ENCODE results near the gene SRPK2. TPM values are rescaled to one million over a fixed set of nuclear protein-coding genes. Genes with fewer than 3 reads are reported as not detected.

Gene SRPK2
- total and polyA plus RNA-seq, 2 of the 13 experiments (the other 11 are each of a cell fraction or from before 2014, with no cell fraction given), result 10.1 to 22.3 TPM

- intact Hi-C loops (cut with micrococcal nuclease; ENCODE audit: unreplicated experiment), result no loop called here
- ATAC-seq (no peak), FAIRE-seq (no peak), DNase-seq (ENCODE audit: low spot score) (no peak)
- Histone ChIP-seq H2AFZ (ENCODE audit: low read length) (no peak overlapping the region), H3K79me2 (ENCODE audit: insufficient read depth, low read length) (peaks cover 14% of the 10 kb centered on the region), H3K4me1 (ENCODE audit: insufficient read depth, low read length) (peaks cover 42% of the 10 kb centered on the region), H3K4me2 (ENCODE audit: low read depth, low read length) (no peak overlapping the region), H4K20me1 (ENCODE audit: insufficient read depth, low read length) (no peaks in the 10 kb centered on the region), H3K27me3 (ENCODE audit: control insufficient read depth in 1 of 2, insufficient read depth in 2 of 2, low read length in 2 of 2) (no peaks in the 10 kb centered on the region), H3K4me3 (replicated peaks in 1 of 3; ENCODE audit: insufficient read depth in 1 of 3, low read depth in 2 of 3, low read length in 3 of 3) (no peak overlapping the region), H3K27ac (ENCODE audit: extremely low read length, insufficient read depth, low read length) (no peak overlapping the region), H3K9me3 (ENCODE audit: low read length) (no peaks in the 10 kb centered on the region), H3K36me3 (replicated peaks in 1 of 2; ENCODE audit: control insufficient read depth in 1 of 2, insufficient read depth in 2 of 2, low read length in 2 of 2) (no peaks in the 10 kb centered on the region), H3K9ac (ENCODE audit: insufficient read depth, low read depth, low read length) (no peak overlapping the region)
- POLR2A ChIA-PET, result no interaction called here
- 90% methylated on average over 3 of the region's 3 CpGs for WGBS (ENCODE audit: low lambda C conversion rate)
- CTCF ChIA-PET (ENCODE audit: low intra/inter-chr PET ratio, low total read pairs), result no interaction called here
- in situ Hi-C loops (cut with HindIII; ENCODE audit: extremely low pct_ligation_motif_present, low pct_unique_long_range_greater_than_20kb), result no loop called here
- no TSS peak for BruUV-seq (replicated peaks)
- TF ChIP-seq ZSCAN9 (CRISPR knock-in tag; IDR thresholded peaks at IDR 0.05; ENCODE audit: borderline replicate concordance), result no peak
- TF ChIP-seq ASH2L (IDR thresholded peaks at IDR 0.05; ENCODE audit: insufficient read length, low read depth, low read length), result no peak
- TF ChIP-seq ZNF7 (CRISPR knock-in tag; IDR thresholded peaks at IDR 0.05), result no peak
- TF ChIP-seq NCOA5 (CRISPR knock-in tag; IDR thresholded peaks at IDR 0.05), result no peak
- no peak for TF ChIP-seq STAT5B (CRISPR knock-in tag; IDR thresholded peaks at IDR 0.05)
- TF ChIP-seq PLSCR1 (CRISPR knock-in tag; IDR thresholded peaks at IDR 0.05; ENCODE audit: borderline replicate concordance), result no peak
- no peak for TF ChIP-seq ISX (CRISPR knock-in tag; conservative IDR thresholded peaks at IDR 0.05)
- no peak for TF ChIP-seq ZFP82 (CRISPR knock-in tag; IDR thresholded peaks at IDR 0.05; ENCODE audit: borderline replicate concordance)
- TF ChIP-seq FOXC1 (CRISPR knock-in tag; IDR thresholded peaks at IDR 0.05; ENCODE audit: borderline replicate concordance), result no peak
- TF ChIP-seq NCOA1 (CRISPR knock-in tag; IDR thresholded peaks at IDR 0.05), result no peak
- no peak for TF ChIP-seq ARNTL (CRISPR knock-in tag; IDR thresholded peaks at IDR 0.05)
- no peak for TF ChIP-seq ATF3 (CRISPR knock-in tag; IDR thresholded peaks at IDR 0.05)
- no peak for TF ChIP-seq ZFAT (CRISPR knock-in tag; conservative IDR thresholded peaks at IDR 0.05)
- TF ChIP-seq BRD4 (CRISPR knock-in tag; IDR thresholded peaks at IDR 0.05), result no peak
- no peak for TF ChIP-seq ZKSCAN1 (IDR thresholded peaks at IDR 0.05; ENCODE audit: low read length)
- TF ChIP-seq SRSF4 (IDR thresholded peaks at IDR 0.05; ENCODE audit: low read depth, low read length, poor library complexity, severe bottlenecking), result no peak
Measured at GRCh38 chr7:105307163-105307672, 81.5 kb downstream of the SRPK2 start.

Data from HepG2 (cell line).